ENCODE data around the gene MTMR1. TPM values are rescaled to one million over a fixed set of nuclear protein-coding genes. Genes with fewer than 3 reads are reported as not detected.

The MTMR1 gene
- 10 to 100 TPM; 17.3 to 26.1 (median 21.5) TPM for total RNA-seq

GRCh38 chrX:150692831-150693724, at the start of gene MTMR1:
Gene MTMR1 (plus strand): TSS chrX:150693396. CDS start chrX:150693531, 135 bp downstream.
- Histone ChIP-seq H3K27ac (peak within 1 kb of the TSS; percentile 81 to 93 (median 84)), H3K36me3 (no peaks in the 10 kb centered on the region), H3K4me1 (peaks cover 0 to 28% (median 5%) of the 10 kb centered on the region in 3 donors), H3K27me3 (no peaks in the 10 kb centered on the region), H3K9me3 (no peaks in the 10 kb centered on the region), H3K4me3 (peak within 1 kb of the TSS; percentile 67 to 98)
- peak; percentile 73 for ATAC-seq
- TF ChIP-seq POLR2AphosphoS5 (IDR thresholded peaks at IDR 0.05) (no peak), POLR2A (IDR thresholded peaks at IDR 0.05) (peak; percentile 25 to 35)
- WGBS, 2 donors (ENCODE audit: low coverage in 1 of 2): 37% methylated on average over 7 of the region's 92 CpGs; no CpG with 5 or more reads in 1 of the 2 donors

GRCh38 chrX:150643958-150644357, 49.2 kb upstream of the MTMR1 start:
- ATAC-seq: no peak

GRCh38 chrX:150644422-150644821, 48.8 kb upstream of the MTMR1 start:
- TF ChIP-seq CTCF (IDR thresholded peaks at IDR 0.05): no peak
- no peak for TF ChIP-seq EP300 (IDR thresholded peaks at IDR 0.05)
- TF ChIP-seq POLR2A (IDR thresholded peaks at IDR 0.05): no peak
- TF ChIP-seq POLR2AphosphoS5 (IDR thresholded peaks at IDR 0.05): no peak
- Histone ChIP-seq H3K9me3 (no peaks in the 10 kb centered on the region), H3K36me3 (peaks cover 0 to 52% of the 10 kb centered on the region in 2 donors), H3K4me3 (no peak overlapping the region), H3K4me1 (no peaks in the 10 kb centered on the region), H3K27me3 (no peaks in the 10 kb centered on the region), H3K27ac (no peak overlapping the region)
- ATAC-seq: no peak
- WGBS, 2 donors (ENCODE audit: low coverage in 1 of 2): 60 to 87% methylated on average over 2 to 3 of the region's 4 CpGs

More at GRCh38 chrX:150643958-150644357, 49.2 kb upstream of the MTMR1 start:
- Histone ChIP-seq H3K36me3 (peaks cover 0 to 52% of the 10 kb centered on the region in 2 donors), H3K27ac (no peak overlapping the region), H3K4me1 (no peaks in the 10 kb centered on the region), H3K27me3 (no peaks in the 10 kb centered on the region), H3K4me3 (no peak overlapping the region), H3K9me3 (no peaks in the 10 kb centered on the region)
- TF ChIP-seq CTCF (IDR thresholded peaks at IDR 0.05) (no peak), POLR2AphosphoS5 (IDR thresholded peaks at IDR 0.05) (no peak), EP300 (IDR thresholded peaks at IDR 0.05) (no peak), POLR2A (IDR thresholded peaks at IDR 0.05) (no peak)
- WGBS, 2 donors (ENCODE audit: low coverage in 1 of 2): 79 to 100% methylated on average over 2 of the region's 2 CpGs

GRCh38 chrX:150647331-150647730, 45.9 kb upstream of the MTMR1 start:
- 75 to 86% methylated on average over 4 to 5 of the region's 5 CpGs for WGBS, 2 donors (ENCODE audit: low coverage in 1 of 2)
- Histone ChIP-seq H3K27ac (no peak overlapping the region), H3K4me1 (no peaks in the 10 kb centered on the region), H3K9me3 (no peaks in the 10 kb centered on the region), H3K36me3 (peaks cover 0 to 28% of the 10 kb centered on the region in 2 donors), H3K4me3 (no peak overlapping the region), H3K27me3 (no peaks in the 10 kb centered on the region)
- no peak for ATAC-seq
- TF ChIP-seq POLR2AphosphoS5 (IDR thresholded peaks at IDR 0.05): no peak
- no peak for TF ChIP-seq CTCF (IDR thresholded peaks at IDR 0.05)
- TF ChIP-seq POLR2A (IDR thresholded peaks at IDR 0.05): no peak
- TF ChIP-seq EP300 (IDR thresholded peaks at IDR 0.05): no peak

- WGBS, 2 donors (ENCODE audit: low coverage in 1 of 2): 54% methylated on average over 4 of the region's 4 CpGs; no CpG with 5 or more reads in 1 of the 2 donors
- H3K27ac ChIP-seq: peak overlapping the region in 3 of 4 donors; percentile 14 to 38 (median 27)
- no peak for ATAC-seq
Measured at GRCh38 chrX:150648296-150648940, 44.8 kb upstream of the MTMR1 start.

More at GRCh38 chrX:150648296-150648940, 44.8 kb upstream of the MTMR1 start:
- Histone ChIP-seq H3K36me3 (peaks cover 0 to 24% of the 10 kb centered on the region in 2 donors), H3K9me3 (no peaks in the 10 kb centered on the region), H3K27me3 (no peaks in the 10 kb centered on the region), H3K4me1 (no peaks in the 10 kb centered on the region), H3K4me3 (no peak overlapping the region)
- TF ChIP-seq EP300 (IDR thresholded peaks at IDR 0.05): no peak
- no peak for TF ChIP-seq POLR2A (IDR thresholded peaks at IDR 0.05)
- TF ChIP-seq CTCF (IDR thresholded peaks at IDR 0.05): no peak
- no peak for TF ChIP-seq POLR2AphosphoS5 (IDR thresholded peaks at IDR 0.05)
